GM18861 (cell line): ENCODE results near the gene NME4.
"Not testable (repeated sequence)": the region's sequence is repeated elsewhere in the genome, so short reads cannot be mapped to it uniquely, and the experiment has no call there.

ENCODE experiments used
- ATAC-seq: cut with Tn5 transposase; IDR thresholded peaks from one replicate; pipeline ENCODE4 v1.9.1; 2021; ENCODE audit not compliant: unreplicated experiment

NME4 gene

DNA sequence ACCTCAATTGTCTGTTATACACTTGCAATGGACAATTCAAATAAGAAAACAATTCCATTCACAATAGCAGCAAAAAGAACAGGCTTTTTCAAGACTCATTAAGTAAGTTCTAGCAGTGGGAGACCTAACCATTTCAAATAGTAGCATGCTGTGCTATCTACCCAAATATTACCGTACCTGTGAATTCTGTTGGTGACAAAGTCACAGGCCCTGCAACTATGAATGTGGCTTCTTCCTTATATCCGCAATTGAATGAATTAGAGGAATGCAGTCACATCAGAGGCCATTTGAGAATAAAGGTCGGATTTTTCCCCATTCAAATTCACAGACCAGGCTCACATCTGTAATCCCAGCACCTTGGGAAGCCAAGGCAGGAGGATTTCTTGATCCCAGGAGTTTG, 800 bp upstream of the NME4 start:
- ATAC-seq, result no peak

DNA sequence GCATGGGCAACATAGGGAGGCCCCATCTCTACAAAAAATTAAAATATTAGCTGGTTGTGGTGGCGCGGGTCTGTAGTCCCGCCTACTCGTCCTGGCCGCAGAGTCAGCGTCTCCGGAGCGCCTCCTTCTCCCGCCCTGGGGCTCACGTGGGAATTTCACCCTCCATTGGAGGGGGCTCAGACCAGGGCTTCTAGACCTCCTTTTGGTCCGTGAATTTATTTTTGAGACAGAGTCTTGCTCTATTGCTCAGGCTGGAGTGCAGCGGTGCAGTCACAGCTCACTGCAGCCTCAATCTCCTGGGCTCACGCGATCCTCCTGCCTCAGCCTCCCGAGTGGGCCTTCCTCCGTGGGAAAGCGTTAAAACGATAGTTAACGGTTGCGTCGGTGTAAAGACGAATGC, 394 bp upstream of the NME4 start:
- ATAC-seq, result no peak

DNA sequence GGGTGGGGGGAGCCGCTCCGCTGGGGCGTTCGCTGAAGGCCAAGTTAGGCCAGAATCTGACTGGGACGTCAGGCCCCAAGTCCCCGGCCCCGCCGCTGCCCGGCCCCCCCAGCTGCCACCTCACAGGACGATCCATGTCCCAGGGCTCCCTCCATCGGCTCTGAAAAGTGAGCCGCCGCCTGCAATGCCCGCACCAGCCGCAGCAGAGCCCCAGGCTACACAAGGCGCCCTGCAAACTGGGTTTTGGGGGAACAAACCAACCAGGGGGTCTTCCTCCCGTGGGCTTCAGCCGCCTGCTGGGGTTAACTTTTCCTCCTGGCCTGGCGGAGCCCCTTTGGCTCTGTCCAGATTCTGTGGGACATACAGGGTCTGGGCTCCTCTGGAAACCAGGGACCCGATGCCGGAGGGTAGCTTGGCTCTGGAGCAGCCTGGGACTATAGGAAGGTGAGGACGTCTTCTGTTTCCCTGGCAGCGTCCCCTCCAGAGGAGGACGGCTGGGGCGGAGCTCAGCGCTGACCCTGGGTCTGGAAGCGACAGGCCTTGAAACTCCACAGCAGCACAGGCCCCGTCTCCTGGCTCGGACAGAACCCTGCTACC, 835 bp downstream of the NME4 start:
- no peak for ATAC-seq

DNA sequence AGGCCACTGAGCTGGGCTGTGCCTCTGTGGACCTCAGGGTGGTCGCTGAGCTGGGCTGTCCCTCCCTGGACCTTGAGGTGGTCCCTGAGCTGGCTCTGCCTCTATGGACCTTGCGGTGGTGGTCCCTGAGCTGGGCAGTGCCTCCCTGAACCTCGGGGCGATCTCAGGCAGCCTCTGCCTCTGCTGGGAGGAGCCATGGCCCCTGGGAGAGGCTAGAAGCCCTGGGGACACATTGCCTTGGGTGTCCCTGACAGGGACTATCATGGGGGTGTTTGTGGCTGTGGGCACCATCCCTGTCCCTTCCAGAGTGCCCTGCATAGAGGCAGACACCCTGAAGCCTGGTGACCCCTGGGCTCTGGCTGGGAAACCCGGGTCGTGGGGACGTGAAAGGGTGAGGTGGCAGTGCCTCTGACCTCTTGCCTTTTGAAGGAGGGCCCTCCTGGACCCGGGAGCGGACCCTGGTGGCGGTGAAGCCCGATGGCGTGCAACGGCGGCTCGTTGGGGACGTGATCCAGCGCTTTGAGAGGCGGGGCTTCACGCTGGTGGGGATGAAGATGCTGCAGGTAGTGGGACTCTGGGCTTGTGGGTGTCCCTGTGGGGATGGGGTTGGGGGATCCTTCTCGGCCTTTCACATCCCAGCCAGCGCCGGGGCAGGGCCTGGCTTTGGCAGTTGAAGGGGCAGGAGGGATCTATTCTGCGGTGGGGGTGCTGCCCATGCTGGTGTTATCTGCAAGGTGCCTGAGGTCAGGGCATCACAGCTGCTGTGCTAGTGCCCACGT, 1.8 kb downstream of the NME4 start:
- ATAC-seq, result no peak

DNA sequence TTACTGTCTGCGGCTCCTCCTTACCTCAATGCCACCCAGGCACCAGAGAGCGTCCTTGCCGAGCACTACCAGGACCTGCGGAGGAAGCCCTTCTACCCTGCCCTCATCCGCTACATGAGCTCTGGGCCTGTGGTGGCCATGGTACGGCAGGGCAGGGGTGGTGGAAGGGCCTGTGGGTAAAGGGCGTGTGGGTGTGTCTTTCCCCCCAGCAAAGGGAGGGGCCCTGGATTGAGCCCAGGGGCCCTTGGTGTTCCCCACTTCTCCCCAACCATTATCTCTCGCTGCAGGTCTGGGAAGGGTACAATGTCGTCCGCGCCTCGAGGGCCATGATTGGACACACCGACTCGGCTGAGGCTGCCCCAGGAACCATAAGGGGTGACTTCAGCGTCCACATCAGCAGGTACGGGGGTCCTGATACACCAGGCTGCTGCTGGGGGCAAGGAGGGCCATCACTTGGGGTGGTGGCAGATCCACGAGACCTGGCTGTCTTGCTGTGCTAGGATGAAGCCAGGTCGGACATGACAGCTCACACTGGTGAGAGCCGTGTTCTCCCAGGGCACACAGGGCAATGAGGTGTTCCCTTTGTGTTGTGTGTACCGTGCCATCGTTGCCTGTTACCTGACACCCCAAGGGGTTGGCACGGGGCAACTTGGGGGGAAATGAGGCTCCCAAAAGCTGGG, 2.5 kb downstream of the NME4 start:
- ATAC-seq, result no peak

DNA sequence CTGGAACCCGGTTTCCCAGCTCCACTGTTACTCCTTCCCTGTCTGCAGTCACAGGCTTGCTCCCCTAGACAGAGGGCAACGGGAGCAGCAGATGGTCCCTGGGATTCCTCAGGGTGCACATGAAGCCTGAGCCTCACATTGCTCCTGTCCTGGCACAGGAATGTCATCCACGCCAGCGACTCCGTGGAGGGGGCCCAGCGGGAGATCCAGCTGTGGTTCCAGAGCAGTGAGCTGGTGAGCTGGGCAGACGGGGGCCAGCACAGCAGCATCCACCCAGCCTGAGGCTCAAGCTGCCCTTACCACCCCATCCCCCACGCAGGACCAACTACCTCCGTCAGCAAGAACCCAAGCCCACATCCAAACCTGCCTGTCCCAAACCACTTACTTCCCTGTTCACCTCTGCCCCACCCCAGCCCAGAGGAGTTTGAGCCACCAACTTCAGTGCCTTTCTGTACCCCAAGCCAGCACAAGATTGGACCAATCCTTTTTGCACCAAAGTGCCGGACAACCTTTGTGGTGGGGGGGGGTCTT, 3.1 kb downstream of the NME4 start:
- ATAC-seq, result no peak

DNA sequence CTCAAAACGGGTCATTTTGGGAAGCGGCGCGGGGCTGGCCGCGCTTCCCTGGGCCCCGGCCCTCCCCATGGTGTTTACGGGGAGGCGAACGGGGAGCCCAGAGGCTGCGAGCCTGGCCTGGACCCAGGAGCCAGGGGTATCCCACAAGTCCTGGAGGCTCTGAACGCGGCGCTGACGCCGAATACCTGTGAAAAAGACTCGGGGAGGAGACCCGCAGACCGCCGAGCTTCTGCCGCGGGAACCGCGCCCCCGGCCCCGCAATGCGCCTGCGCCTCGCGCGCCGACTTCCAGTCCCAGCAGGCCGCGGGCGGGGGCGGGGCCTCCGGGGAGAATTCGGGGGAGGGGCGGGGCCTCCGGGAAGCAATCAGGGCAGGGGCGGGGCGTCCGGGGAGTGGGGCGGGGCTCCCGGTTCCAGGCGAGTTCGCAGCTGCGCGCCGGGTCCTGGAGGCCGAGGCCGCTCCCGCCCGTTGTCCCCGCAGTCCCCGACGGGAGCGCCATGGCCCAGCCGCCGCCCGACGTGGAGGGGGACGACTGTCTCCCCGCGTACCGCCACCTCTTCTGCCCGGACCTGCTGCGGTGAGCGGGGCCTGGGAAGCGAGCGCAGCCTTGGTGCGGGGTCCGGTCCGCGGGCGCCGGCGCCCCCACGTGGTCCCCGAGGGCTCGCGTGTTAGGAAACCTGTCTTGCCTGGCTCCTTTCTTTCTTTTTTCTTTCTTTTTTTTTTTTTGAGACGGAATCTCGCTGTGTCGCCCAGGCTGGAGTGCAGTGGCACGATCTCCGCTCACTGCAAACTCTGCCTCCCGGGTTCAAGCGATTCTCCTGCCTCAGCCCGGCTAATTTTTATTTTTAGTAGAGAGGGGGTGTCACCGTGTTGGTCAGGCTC, 4.7 kb downstream of the NME4 start, which contains the start of gene DECR2:
Gene DECR2 (plus strand): TSS at position 418 of the 881 bp plus-strand sequence. CDS start 79 bp downstream, at position 497.
- peak; percentile 41 for ATAC-seq

DNA sequence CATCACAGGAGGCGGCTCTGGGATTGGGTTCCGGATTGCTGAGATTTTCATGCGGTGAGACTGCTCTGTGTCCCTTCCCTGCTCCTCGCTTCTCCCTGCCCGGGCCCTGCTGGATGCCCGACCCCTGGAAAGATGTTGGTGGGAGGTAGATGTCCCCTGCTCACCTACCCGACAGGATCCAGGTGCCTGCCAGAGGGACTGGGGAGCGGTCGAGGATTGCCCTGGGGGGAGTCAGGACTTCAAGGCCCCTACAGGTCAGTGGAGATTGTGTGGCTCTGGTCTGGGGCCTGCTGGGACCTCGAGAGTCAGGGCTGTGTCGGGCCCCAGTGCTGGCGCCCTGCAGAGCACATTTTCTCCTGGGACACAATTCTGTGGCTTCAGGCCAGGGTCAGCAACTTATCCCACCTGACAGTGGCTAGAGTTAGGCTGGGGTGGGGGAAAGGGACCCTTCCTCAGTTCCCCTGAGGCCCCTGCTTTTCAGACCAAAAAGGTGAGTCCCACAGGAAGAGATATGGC, 8.0 kb downstream of the NME4 start:
- ATAC-seq, result no peak

DNA sequence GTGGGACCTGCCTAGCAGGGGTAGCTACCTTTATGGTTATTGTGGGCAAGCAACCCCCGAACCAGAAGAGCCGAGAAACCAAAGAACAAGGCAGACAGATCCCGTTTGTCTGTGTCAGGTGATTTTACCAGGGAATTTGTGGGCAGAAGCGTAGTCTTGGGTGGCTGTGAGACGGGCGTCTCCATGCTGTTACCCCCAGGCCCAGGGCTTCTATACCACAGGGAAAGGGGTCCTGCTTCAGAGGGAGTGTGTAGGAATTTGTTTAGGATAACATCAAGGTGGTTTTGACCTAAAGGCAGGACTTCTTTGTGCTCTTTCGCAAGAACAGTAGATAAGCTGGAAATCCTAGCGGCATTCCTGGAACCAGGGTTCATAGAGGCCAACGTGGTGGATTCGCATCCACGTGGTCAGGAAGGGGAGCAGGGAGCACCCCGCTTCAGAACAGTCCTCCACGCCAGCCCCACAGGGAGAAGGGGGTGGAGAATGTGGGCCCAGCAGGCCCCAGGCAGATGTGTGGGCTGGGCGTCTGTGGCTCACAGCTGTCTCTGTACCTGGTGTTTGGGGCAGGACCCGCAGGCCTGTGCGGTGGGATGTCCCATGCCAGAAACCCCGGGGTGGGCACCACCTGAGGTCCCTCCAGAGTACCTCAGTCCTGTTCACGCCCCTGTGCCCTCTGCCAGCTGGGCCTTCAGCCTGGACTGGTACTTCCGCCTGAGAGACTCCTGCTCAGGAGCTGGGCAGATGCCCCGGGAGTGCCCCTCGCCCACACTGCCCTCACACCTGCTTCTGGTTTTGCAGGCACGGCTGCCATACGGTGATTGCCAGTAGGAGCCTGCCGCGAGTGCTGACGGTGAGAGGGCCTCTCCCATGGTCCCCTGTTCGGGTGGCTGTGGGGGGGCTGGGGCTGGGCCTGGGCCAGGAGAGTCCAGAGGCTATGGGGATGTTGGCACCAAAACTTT, 8.8 kb downstream of the NME4 start:
- ATAC-seq, result no peak

DNA sequence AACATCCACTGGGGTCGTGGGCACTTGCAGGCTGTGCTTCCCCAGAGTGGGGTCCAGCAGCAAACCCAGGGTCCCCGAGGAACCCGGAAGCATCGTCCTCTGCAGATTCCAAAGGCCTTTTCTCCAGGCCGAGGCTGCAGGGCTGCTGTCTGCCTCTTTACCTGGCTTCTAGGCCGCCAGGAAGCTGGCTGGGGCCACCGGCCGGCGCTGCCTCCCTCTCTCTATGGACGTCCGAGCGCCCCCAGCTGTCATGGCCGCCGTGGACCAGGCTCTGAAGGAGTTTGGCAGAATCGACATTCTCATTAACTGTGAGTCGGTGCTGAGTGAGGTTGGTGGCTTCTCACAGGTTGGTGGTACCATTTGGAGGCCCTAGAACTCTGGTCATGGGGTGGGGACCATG, 10.3 kb downstream of the NME4 start:
- no peak for ATAC-seq

DNA sequence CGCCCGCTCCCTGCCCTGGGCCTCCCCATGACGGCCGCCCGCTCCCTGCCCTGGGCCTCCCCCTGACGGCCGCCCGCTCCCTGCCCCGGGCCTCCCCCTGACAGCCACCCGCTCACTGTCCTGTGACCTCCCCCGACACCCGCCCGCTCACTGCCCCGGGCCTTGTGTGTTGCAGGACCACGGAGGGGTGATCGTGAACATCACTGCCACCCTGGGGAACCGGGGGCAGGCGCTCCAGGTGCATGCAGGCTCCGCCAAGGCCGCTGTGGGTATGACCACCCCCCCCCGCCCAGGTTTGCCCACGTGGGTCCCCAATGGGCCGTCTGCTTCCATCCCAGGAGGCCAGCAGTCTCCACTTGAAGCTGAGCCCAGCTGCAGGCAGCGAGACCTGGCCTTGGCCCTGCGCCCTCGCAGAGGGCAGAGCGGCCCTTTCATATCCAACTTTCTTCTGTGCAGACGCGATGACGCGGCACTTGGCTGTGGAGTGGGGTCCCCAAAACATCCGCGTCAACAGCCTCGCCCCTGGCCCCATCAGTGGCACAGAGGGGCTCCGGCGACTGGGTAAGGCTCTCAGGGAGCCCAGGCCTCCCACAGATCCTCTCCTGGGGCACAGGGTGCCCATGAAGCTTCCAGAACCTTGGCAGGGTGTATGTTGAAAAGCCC, 13.6 kb downstream of the NME4 start:
- ATAC-seq, result no peak

DNA sequence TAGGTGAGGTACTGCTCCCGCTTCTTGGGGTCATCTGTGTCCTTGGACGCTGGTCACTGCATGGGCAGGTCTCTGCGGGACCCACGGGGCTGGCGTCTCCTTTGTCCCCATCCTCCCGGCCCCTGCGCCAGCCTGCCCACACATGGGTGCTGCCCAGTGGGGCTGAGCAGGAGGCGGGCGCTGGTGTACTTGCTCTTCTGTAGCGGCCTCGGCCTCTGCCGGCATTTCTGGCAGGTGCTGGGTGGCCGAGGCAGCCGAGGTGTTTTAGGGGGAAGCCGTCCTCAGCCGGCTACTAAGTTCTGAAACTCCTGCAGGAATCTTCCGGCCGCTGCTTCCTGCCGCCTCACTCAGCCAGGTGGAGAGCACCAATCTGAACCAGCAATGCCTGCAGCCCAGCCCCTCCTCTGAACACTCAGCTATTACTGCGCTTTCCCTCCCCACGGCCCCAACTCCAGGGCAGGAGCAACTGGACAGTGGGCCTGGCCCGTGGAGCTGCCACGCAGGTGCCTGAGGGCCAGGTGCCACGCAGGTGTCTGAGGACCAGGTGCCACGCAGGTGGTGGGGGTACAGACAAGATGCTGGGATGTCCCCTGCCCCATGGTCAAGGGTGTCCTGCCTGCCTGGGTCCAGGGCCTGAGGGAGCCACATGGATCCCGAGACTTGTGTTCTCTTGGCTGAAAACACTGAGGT, 14.7 kb downstream of the NME4 start:
- ATAC-seq, result no peak

DNA sequence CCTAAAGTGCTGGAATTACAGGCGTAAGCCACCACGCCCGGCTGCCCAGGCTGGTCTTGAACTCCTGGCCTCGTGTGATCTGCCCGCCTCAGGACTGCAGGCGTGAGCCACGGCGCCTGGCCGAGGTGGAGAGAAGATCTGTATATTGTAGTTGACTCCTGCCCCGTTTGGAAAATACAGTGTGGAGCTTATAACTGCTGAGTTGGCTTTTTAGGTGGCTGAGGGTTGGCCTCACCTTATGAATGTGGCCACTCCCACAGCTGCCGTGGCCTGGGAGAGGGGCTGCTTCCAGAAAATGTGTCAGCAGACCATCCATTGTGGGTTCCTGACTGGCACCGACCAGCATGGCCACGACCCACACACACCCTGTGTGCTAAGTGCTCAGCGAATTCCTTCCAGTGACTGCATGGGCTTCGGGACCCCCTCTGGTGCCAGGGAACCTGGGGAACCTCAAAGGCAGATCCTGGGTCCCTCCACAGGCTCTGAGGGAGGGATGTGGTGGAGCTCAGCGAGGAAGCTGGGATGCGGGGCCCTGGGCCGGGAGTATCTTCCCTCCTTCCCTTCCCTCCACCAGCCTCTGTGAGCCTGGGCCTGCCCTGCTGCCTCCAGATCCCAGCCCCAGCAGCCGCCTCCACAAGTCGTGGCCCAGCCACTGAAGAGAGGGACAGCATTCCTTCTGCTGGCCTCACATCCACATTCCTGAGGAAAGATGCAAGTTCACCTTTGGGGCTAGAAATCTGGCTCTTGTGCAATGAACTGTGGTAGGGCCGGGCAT, 17.6 kb downstream of the NME4 start:
- ATAC-seq, result no peak

DNA sequence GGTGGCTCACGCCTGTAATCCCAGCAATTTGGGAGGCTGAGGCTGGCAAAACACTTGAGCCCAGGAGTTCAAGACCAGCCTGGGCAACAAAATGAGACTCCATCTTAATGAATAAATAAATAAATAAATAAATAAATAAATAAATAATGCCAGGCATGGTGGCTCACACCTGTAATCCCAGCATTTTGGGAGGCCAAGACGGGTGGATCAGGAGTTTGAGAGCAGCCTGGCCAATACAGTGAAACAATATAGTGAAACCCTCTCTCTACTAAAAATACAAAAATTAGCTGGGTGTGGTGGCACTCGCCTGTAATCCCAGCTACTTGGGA, 18.1 kb downstream of the NME4 start:
- not testable (repeated sequence) for ATAC-seq

DNA sequence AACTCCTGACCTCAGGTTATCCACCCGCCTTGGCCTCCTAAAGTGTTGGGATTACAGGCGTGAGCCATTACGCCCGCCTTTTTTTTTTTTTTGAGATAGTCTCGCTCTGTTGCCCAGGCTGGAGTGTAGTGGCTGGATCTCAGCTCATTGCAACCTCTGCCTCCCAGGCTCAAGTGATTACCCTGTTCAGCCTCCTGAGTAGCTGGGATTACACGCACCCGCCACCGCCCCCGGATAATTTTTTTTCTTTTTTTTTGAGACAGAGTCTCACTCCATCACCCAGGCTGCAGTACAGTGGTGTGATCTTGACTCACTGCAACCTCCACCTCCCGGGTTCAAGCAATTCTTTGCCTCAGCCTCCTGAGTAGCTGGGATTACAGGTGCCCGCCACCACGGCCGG, 25.2 kb downstream of the NME4 start:
- not testable (repeated sequence) for ATAC-seq

DNA sequence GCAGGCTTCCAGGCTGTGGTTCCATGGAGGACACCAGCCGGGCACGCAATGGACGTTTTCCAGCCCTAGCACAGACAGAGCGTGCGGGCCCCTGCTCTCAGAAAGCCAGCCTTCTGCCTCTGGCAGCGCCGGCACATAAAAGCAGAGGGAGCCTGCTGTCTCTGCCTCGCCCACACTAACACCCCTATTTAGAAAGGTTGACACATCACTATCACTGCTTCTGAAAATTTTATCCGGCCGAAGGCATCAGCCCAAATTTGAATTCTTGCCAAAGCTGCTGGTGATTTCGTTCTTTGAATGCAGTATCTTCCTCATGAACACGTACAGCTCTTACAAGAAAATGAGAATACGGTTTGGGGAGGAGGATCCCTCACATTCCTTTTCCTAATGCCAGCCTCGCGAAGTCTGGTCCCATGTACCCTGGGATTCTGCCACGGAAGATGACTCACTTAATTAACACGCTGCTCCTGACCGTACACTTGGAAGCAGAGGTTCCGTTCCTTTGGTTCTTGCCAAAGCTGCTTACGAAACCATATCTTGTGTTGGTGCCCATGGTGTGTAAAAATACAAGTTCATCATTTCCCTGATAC, 27.1 kb downstream of the NME4 start:
- no peak for ATAC-seq

DNA sequence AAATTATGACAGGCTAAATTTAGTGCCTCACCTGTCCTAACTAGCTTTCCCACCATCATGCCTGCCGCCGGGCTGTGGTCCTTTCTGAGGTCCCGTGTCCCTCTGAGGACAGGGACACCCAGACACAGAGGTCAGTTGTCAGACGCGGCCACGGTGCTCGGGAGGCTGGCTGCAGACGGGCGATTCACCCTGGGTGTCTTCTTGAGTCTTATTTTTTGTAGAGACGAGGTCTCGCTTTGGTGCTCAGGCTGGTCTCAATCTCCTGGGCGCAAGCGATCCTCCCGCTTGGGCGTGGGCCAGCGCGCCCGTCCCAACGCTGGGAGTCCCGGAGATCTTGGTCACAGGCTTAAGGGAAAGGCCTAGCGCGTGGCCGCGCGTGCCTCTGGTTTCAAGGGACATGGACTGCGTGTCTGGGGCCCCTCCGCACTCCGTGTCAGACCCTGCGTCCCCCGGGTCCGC, 27.7 kb downstream of the NME4 start:
- ATAC-seq, result no peak
